Small intestine (tissue), 7 donors: ENCODE results near the gene CCNY. TPM values are rescaled to one million over a fixed set of nuclear protein-coding genes. Genes with fewer than 3 reads are reported as not detected.

Experiments used
- DNase-seq, 2 donors: peaks; one replicate each; pipeline versions ENCODE4 v3.0.0 to v3.0.0-alpha.2; 2013
- FAIRE-seq: peaks from 2 replicates; lab custom pipeline; 2012; peaks lifted over from hg19 to GRCh38; lab: Jason Lieb, UNC
- H3K27ac ChIP-seq, 3 donors: one replicate each; pipeline ENCODE4 v1.5.1; 2013; ENCODE audit warnings: low read length in 2 of 3, mild to moderate bottlenecking in 2 of 3, control low read depth in 1 of 3, inconsistent platforms in 1 of 3, low read depth in 1 of 3, moderate library complexity in 1 of 3
- H3K27me3 ChIP-seq, 3 donors: one replicate each; pipeline ENCODE4 v1.6.1; 2013; ENCODE audit warnings: low read length in 3 of 3, inconsistent platforms in 1 of 3; ENCODE audit not compliant: control insufficient read depth in 3 of 3, insufficient read depth in 3 of 3
- H3K36me3 ChIP-seq, 3 donors: one replicate each; pipeline ENCODE4 v1.6.1; 2013; ENCODE audit warnings: low read length in 3 of 3, inconsistent platforms in 1 of 3, low read depth in 1 of 3, mild to moderate bottlenecking in 1 of 3, moderate library complexity in 1 of 3; ENCODE audit not compliant: control insufficient read depth in 3 of 3, insufficient read depth in 2 of 3
- H3K4me1 ChIP-seq, 3 donors: one replicate each; pipeline ENCODE4 v1.6.1; 2013; ENCODE audit warnings: low read length in 2 of 3, inconsistent platforms in 1 of 3, low read depth in 1 of 3, mild to moderate bottlenecking in 1 of 3, moderate library complexity in 1 of 3; ENCODE audit not compliant: control insufficient read depth in 3 of 3, insufficient read depth in 2 of 3
- H3K4me3 ChIP-seq, 3 donors: one replicate each; pipeline ENCODE4 v1.5.1; 2013; ENCODE audit warnings: low read length in 3 of 3, control low read depth in 1 of 3, inconsistent platforms in 1 of 3, low read depth in 1 of 3, mild to moderate bottlenecking in 1 of 3, moderate library complexity in 1 of 3
- H3K9me3 ChIP-seq, 2 donors: one replicate each; pipeline ENCODE4 v1.6.1; 2013; ENCODE audit warnings: low read depth in 1 of 2, low read length in 1 of 2; ENCODE audit not compliant: control insufficient read depth in 2 of 2, insufficient read depth in 1 of 2
- WGBS, 3 donors: extraction: QIAGEN DNeasy Blood & Tissue Kit; methylation state at CpG; one replicate each; pipeline ENCODE4 v1.1.7; 2013; 5-methylcytosine and 5-hydroxymethylcytosine counted together
- polyA plus RNA-seq, 4 donors: library from polyadenylated mRNA; stranded (reverse) in 3 of 4; unstranded in 1 of 4; fragments of 200-250 nt in 3 of 4; fragments of 120-200 nt in 1 of 4; gene quantifications; one replicate each; pipeline versions ENCODE4 v1.2.1 to v1.2.3, GENCODE V29; 2013
- donor health status: healthy with polysubstance abuse.
- donor health status: control.
- donor health status: control.
- donor health status: Bipolar disorder and iron deficiency.
- donor health status: healthy.

CCNY gene
- polyA plus RNA-seq, 4 donors = 26.7 to 50.2 (median 32.3) TPM

DNA sequence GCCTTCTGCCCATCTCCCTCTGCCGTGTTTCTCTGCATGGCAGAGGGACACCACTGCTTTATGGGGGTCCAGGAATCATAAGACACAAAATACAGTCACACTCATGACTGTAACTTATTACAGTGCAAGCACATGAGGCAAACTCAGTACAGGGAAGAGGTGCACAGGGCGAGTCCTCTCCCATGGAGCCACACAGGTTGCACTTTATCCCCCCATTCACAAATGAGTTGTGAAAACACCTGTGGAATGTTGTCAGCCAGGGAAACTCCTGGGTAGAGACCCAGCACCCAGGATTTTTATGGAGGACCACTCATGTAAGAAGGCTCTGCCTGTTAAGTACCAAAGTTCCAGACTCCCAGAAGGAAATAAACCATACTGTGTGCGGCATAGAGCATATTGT, 161.6 kb downstream of the CCNY start:
- DNase-seq (peak; percentile 39 to 67), FAIRE-seq (no peak)
- H3K27me3 ChIP-seq = no peaks in the 10 kb centered on the region
- H3K4me3 ChIP-seq = no peak overlapping the region
- peaks cover 8 to 17% (median 17%) of the 10 kb centered on the region in 3 donors for H3K4me1 ChIP-seq
- WGBS, 3 donors = 41 to 68% (median 59%) methylated on average over 3 of the region's 3 CpGs
- no peaks in the 10 kb centered on the region for H3K9me3 ChIP-seq
- H3K27ac ChIP-seq = no peak overlapping the region
- peaks cover 0 to 2% (median 0%) of the 10 kb centered on the region in 3 donors for H3K36me3 ChIP-seq

DNA sequence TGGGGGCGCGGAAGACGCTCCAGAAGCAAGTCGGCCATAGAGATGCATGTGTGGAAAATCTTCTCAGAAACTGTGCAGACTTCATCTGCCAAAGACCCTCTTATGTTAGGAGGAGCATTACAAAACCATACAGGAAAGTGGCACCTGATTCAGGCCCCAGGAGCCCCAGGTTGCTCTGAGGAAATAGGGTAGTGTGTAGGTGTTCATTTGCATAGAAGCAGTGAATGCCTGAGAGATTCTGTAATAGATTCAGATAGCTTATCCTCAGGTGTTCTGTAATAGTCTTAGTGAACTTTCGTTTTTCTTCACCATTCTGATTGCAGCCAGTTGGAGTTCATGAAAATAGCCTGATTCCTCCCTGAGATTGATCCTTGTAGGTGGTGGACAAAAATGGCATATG, 162.4 kb downstream of the CCNY start:
- Histone ChIP-seq H3K27me3 (no peaks in the 10 kb centered on the region), H3K4me1 (peaks cover 4 to 21% (median 13%) of the 10 kb centered on the region in 3 donors), H3K9me3 (no peaks in the 10 kb centered on the region), H3K36me3 (peaks cover 0 to 2% (median 0%) of the 10 kb centered on the region in 3 donors), H3K27ac (no peak overlapping the region), H3K4me3 (no peak overlapping the region)
- WGBS, 3 donors = 72 to 81% (median 81%) methylated on average over 5 of the region's 5 CpGs
- FAIRE-seq = no peak
- DNase-seq = peak in 1 of 2 donors; percentile 40

DNA sequence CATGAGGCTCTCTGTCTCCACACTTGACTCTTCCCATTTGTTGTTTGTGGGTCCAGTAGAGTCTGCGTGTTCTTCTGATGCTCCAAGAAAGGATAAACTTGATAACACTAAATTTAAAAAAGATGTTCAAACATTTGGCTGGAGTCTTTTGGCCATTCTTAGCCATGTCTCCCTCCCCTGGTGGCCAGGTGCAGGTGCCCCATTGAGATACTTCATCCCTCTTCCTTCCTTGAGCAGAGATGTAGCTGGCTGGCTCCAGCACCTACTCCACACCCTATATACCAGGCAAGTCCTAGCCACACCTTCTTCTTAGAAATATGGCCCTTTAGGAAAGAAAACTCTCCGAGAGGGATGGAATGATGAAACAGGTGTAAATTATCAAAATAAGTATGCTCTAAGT, 165.6 kb downstream of the CCNY start:
- H3K27ac ChIP-seq = no peak overlapping the region
- peaks cover 9 to 34% (median 12%) of the 10 kb centered on the region in 3 donors for H3K4me1 ChIP-seq
- H3K9me3 ChIP-seq = no peaks in the 10 kb centered on the region
- H3K27me3 ChIP-seq = no peaks in the 10 kb centered on the region
- H3K36me3 ChIP-seq = peaks cover 0 to 2% (median 0%) of the 10 kb centered on the region in 3 donors
- no peak for FAIRE-seq
- DNase-seq = no peak
- 76 to 83% (median 81%) methylated on average over 2 of the region's 2 CpGs for WGBS, 3 donors
- H3K4me3 ChIP-seq = no peak overlapping the region

DNA sequence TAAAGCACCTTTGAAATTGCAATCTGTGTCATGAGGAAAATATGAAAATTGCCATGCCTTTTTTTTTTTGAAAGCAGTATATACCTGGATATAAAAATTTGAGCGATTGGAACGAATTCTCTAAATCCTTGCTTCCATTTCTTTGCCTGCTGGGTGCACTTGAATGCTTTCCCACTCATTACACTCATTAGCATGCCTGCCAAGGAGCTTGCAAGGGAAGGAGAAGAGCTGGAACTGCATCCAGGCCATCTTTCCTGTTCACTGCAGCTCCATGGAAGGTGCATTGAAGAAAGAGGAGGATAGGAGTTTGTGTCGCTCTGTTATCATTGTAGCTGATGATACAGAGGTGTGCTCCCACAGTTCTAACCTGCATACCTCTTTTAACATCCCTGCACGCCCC, 166.4 kb downstream of the CCNY start:
- H3K9me3 ChIP-seq = no peaks in the 10 kb centered on the region
- H3K27ac ChIP-seq = no peak overlapping the region
- FAIRE-seq = no peak
- DNase-seq = no peak
- H3K4me1 ChIP-seq = peaks cover 10 to 34% (median 12%) of the 10 kb centered on the region in 3 donors
- no peak overlapping the region for H3K4me3 ChIP-seq
- H3K27me3 ChIP-seq = no peaks in the 10 kb centered on the region
- H3K36me3 ChIP-seq = peaks cover 0 to 2% (median 0%) of the 10 kb centered on the region in 3 donors
- WGBS, 3 donors = 49 to 89% (median 61%) methylated on average over 4 of the region's 4 CpGs

DNA sequence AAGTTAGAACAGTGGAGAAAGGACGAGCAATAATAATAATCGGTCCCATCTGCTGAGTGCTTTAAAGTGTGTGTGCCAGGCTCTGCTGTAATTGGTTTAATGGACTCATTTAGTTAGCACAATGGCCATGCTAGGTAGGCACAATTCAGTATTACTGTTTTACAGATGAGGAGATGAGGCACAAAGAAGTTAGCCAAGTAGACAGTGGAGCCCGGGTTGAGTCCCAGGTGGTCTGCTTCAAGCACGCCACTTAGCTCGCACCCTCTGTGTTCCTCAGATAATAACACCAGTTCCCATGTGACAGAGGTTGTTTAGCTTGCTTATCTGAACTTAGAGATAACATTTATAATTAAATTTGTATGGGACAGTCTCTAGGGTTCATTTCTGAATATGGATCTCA, 167.3 kb downstream of the CCNY start:
- FAIRE-seq = no peak
- Histone ChIP-seq H3K9me3 (no peaks in the 10 kb centered on the region), H3K4me3 (no peak overlapping the region), H3K27ac (no peak overlapping the region), H3K4me1 (peaks cover 6 to 25% (median 10%) of the 10 kb centered on the region in 3 donors), H3K27me3 (no peaks in the 10 kb centered on the region), H3K36me3 (peaks cover 0 to 2% (median 0%) of the 10 kb centered on the region in 3 donors)
- 13 to 61% (median 43%) methylated on average over 5 of the region's 5 CpGs for WGBS, 3 donors
- DNase-seq = no peak

DNA sequence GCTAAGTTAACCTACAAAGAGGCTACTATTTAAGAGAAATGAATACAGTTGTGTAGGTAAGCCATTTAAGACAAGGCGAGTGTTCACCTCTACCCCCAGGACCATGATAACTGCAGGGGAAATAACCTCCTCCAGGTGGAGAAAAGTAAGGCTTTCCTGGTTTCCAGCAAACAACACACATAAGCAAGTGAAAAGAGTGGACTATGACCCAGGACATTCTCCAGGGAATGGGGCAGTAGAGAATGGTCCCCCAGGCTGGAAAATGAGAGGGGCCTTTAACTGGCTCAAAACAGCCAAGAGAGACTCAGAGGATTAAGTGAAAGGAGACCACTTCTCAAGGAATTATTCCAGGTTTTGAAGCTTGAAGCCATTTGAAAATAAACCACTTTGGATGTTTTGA, 167.8 kb downstream of the CCNY start:
- Histone ChIP-seq H3K27me3 (no peaks in the 10 kb centered on the region), H3K36me3 (peaks cover 0 to 2% (median 0%) of the 10 kb centered on the region in 3 donors), H3K4me1 (peaks cover 2 to 23% (median 10%) of the 10 kb centered on the region in 3 donors), H3K27ac (no peak overlapping the region), H3K9me3 (no peaks in the 10 kb centered on the region), H3K4me3 (no peak overlapping the region)
- WGBS, 3 donors = 15 to 72% (median 38%) methylated on average over 1 of the region's 1 CpG
- FAIRE-seq = no peak
- peak in 1 of 2 donors; percentile 48 for DNase-seq

DNA sequence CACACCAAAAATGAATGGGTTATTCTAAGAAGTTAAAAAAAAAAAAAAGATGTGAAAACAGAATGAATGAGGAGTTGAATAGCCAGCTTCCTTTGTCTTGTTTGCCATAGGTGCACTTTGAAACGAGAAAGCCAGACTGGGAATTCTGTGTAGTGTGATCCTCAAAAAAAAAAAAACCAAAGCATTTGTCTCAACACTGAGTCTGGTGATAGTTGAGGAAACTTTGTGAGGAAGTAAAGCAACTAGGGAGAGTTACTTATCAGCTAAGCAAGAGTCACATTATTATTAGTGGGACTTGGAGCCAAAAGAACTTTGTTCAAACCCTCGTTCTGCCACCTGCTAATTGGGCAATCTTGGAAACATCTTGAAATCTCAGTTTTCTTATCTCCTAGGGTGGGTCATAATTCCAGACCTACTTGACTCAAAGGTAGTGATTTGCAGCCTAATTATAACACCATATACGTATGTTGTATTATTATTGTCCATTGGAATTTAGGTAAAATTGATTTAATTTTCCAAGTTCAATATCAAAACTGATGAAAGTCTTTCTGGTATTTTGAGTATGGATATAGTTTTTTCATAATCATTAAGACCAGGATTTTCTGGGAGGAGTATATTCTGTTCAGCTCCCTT, 169.0 kb downstream of the CCNY start:
- peak; percentile 75 to 93 for DNase-seq
- H3K9me3 ChIP-seq = no peaks in the 10 kb centered on the region
- H3K4me1 ChIP-seq = peaks cover 2 to 23% (median 10%) of the 10 kb centered on the region in 3 donors
- WGBS, 3 donors = 12 to 71% (median 46%) methylated on average over 3 of the region's 3 CpGs
- FAIRE-seq = no peak
- H3K27ac ChIP-seq = peak overlapping the region in 1 of 3 donors; percentile 47
- H3K4me3 ChIP-seq = no peak overlapping the region
- H3K36me3 ChIP-seq = peaks cover 0 to 5% (median 0%) of the 10 kb centered on the region in 3 donors
- no peaks in the 10 kb centered on the region for H3K27me3 ChIP-seq

DNA sequence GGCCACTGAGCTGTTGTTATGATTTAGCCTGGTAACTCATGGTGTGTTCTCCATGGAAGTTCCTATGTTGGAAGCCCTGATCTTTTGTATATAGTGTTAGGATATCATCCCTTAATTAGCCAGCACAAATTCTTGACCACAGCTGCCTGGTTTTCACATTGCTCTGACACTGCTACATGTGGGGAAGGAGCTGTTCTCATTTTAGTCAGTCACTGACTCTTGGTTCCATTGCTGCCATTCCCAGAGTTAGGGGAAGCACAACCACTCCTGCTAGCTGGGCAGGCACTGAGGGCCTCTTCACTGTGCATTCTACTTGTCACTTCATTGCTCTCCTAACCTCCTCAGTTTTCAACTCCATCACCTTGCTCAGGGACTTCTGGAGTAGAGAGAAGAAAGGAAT, 170.4 kb downstream of the CCNY start:
- H3K27ac ChIP-seq = no peak overlapping the region
- peaks cover 2 to 23% (median 10%) of the 10 kb centered on the region in 3 donors for H3K4me1 ChIP-seq
- FAIRE-seq (no peak), DNase-seq (no peak)
- no peaks in the 10 kb centered on the region for H3K9me3 ChIP-seq
- H3K36me3 ChIP-seq = peaks cover 0 to 10% (median 0%) of the 10 kb centered on the region in 3 donors
- no peaks in the 10 kb centered on the region for H3K27me3 ChIP-seq
- H3K4me3 ChIP-seq = no peak overlapping the region
